SK-N-SH treated with all-trans-retinoic acid at 6 μM for 48 hours (cell line): ENCODE data around the gene APH1A.
"Not testable (repeated sequence)": the region's sequence is repeated elsewhere in the genome, so short reads cannot be mapped to it uniquely, and the experiment has no call there.

Experiments
- ATAC-seq: fragments of 200-7000 bp; cut with Tn5 transposase; 3 replicates; pipeline ENCODE4 v1.9.1; 2020; ENCODE audit warnings: mild to moderate bottlenecking, moderate library complexity
- ARNTL ChIP-seq: fragments of 450-650 bp; formaldehyde crosslinking; IDR thresholded peaks from 2 replicates; pipeline ENCODE4 v1.5.0; 2020; ENCODE audit warnings: low read depth, mild to moderate bottlenecking, moderate library complexity, borderline replicate concordance
- BACH2 ChIP-seq: fragments of 250-450 bp; sonication (Bioruptor Pico); IDR thresholded peaks from 2 replicates; pipeline ENCODE4 v1.9.0; 2021; ENCODE audit warnings: mild to moderate bottlenecking, borderline replicate concordance
- CREB5 ChIP-seq: fragments of 250-450 bp; sonication (Bioruptor Pico); IDR thresholded peaks from 2 replicates; pipeline ENCODE4 v1.5.1; 2020; ENCODE audit warnings: low read depth, mild to moderate bottlenecking, moderate library complexity
- CSDC2 ChIP-seq: fragments of 250-450 bp; sonication (Bioruptor Pico); IDR thresholded peaks from 2 replicates; pipeline ENCODE4 v1.5.0; 2020; ENCODE audit warnings: mild to moderate bottlenecking, moderate library complexity
- CSRNP3 ChIP-seq: fragments of 250-450 bp; sonication (Bioruptor Pico); IDR thresholded peaks from 2 replicates; pipeline ENCODE4 v1.5.1; 2021; ENCODE audit warnings: mild to moderate bottlenecking, moderate library complexity
- ESRRG ChIP-seq: fragments of 250-450 bp; sonication (Bioruptor Pico); IDR thresholded peaks from 2 replicates; pipeline ENCODE4 v1.6.1; 2021; ENCODE audit warnings: mild to moderate bottlenecking
- GLIS3 ChIP-seq: fragments of 250-450 bp; sonication (Bioruptor Pico); IDR thresholded peaks from 2 replicates; pipeline ENCODE4 v1.5.0; 2020; ENCODE audit warnings: mild to moderate bottlenecking, moderate library complexity
- ISL1 ChIP-seq: fragments of 250-450 bp; sonication (Bioruptor Pico); IDR thresholded peaks from 2 replicates; pipeline ENCODE4 v2.1.2; 2022; ENCODE audit warnings: mild to moderate bottlenecking, moderate library complexity
- OSR1 ChIP-seq: fragments of 250-450 bp; sonication (Bioruptor Pico); IDR thresholded peaks from 2 replicates; pipeline ENCODE4 v1.8.0; 2022; ENCODE audit warnings: moderate library complexity, mild to moderate bottlenecking, inconsistent platforms
- PATZ1 ChIP-seq: fragments of 250-450 bp; sonication (Bioruptor Pico); IDR thresholded peaks from 2 replicates; pipeline ENCODE4 v1.8.0; 2020; ENCODE audit warnings: mild to moderate bottlenecking, moderate library complexity, borderline replicate concordance
- POU6F1 ChIP-seq: fragments of 250-450 bp; sonication (Bioruptor Pico); IDR thresholded peaks from 2 replicates; pipeline ENCODE4 v1.8.0; 2021; ENCODE audit warnings: low read depth, mild to moderate bottlenecking, moderate library complexity, borderline replicate concordance
- PPARA ChIP-seq: fragments of 250-450 bp; sonication (Bioruptor Pico); IDR thresholded peaks from 2 replicates; pipeline ENCODE4 v1.5.0; 2020; ENCODE audit warnings: mild to moderate bottlenecking, borderline replicate concordance
- RARB ChIP-seq: fragments of 250-450 bp; sonication (Bioruptor Pico); IDR thresholded peaks from 2 replicates; pipeline ENCODE4 v1.8.0; 2021; ENCODE audit warnings: mild to moderate bottlenecking, moderate library complexity
- SNAI2 ChIP-seq: fragments of 250-450 bp; sonication (Bioruptor Pico); IDR thresholded peaks from 2 replicates; pipeline ENCODE4 v1.5.0; 2020; ENCODE audit warnings: mild to moderate bottlenecking, moderate library complexity
- TCF4 ChIP-seq: fragments of 250-450 bp; sonication (Bioruptor Pico); IDR thresholded peaks from 2 replicates; pipeline ENCODE4 v1.8.0; 2021; ENCODE audit warnings: mild to moderate bottlenecking, moderate library complexity, borderline replicate concordance
- TOX ChIP-seq: fragments of 250-450 bp; sonication (Bioruptor Pico); IDR thresholded peaks from 2 replicates; pipeline ENCODE4 v1.8.0; 2021; ENCODE audit warnings: mild to moderate bottlenecking, moderate library complexity, borderline replicate concordance
- ZC3H10 ChIP-seq: fragments of 250-450 bp; sonication (Bioruptor Pico); IDR thresholded peaks from 2 replicates; pipeline ENCODE4 v1.5.1; 2021; ENCODE audit warnings: mild to moderate bottlenecking, moderate library complexity
- ZFP3 ChIP-seq: fragments of 250-450 bp; sonication (Bioruptor Pico); IDR thresholded peaks from 2 replicates; pipeline ENCODE4 v1.5.0; 2020; ENCODE audit warnings: mild to moderate bottlenecking, moderate library complexity
- ZFP30 ChIP-seq: fragments of 450-650 bp; formaldehyde crosslinking; IDR thresholded peaks from 2 replicates; pipeline ENCODE4 v1.5.0; 2022; ENCODE audit warnings: mild to moderate bottlenecking, moderate library complexity
- ZNF565 ChIP-seq: fragments of 450-650 bp; formaldehyde crosslinking; conservative IDR thresholded peaks from 2 replicates; pipeline ENCODE4 v1.5.0; 2020; ENCODE audit warnings: low read depth, mild to moderate bottlenecking, moderate library complexity
- ZNF70 ChIP-seq: fragments of 450-650 bp; formaldehyde crosslinking; IDR thresholded peaks from 2 replicates; pipeline ENCODE4 v1.5.0; 2020; ENCODE audit warnings: mild to moderate bottlenecking, moderate library complexity
- ZNF8 ChIP-seq: fragments of 450-650 bp; formaldehyde crosslinking; IDR thresholded peaks from 2 replicates; pipeline ENCODE4 v1.5.0; 2020; ENCODE audit warnings: mild to moderate bottlenecking, moderate library complexity

APH1A gene

GRCh38 chr1:150237746-150238145 is 31.1 kb downstream of the APH1A start:
- ATAC-seq: no peak
- no peak for TF ChIP-seq GLIS3 (CRISPR knock-in tag)
- no peak for TF ChIP-seq ARNTL (CRISPR knock-in tag)
- TF ChIP-seq PPARA (CRISPR knock-in tag): no peak
- TF ChIP-seq CSRNP3 (CRISPR knock-in tag): no peak
- TF ChIP-seq TOX (CRISPR knock-in tag): no peak
- no peak for TF ChIP-seq ESRRG (CRISPR knock-in tag)
- no peak for TF ChIP-seq CSDC2
- TF ChIP-seq ZNF8 (CRISPR knock-in tag): no peak

- ATAC-seq: not testable (repeated sequence)
Measured at GRCh38 chr1:150237176-150237575, 31.6 kb downstream of the APH1A start.

- no peak for ATAC-seq
- TF ChIP-seq PATZ1 (CRISPR knock-in tag): no peak
- TF ChIP-seq GLIS3 (CRISPR knock-in tag): no peak
- no peak for TF ChIP-seq CSRNP3 (CRISPR knock-in tag)
- TF ChIP-seq BACH2: no peak
- TF ChIP-seq SNAI2 (CRISPR knock-in tag): no peak
- no peak for TF ChIP-seq ISL1
- no peak for TF ChIP-seq RARB (CRISPR knock-in tag)
- TF ChIP-seq OSR1 (CRISPR knock-in tag): no peak
- no peak for TF ChIP-seq ZFP3 (CRISPR knock-in tag)
- TF ChIP-seq PPARA (CRISPR knock-in tag): no peak
- TF ChIP-seq TCF4 (CRISPR knock-in tag): no peak
- no peak for TF ChIP-seq ZNF8 (CRISPR knock-in tag)
Measured at GRCh38 chr1:150236614-150237100, 32.2 kb downstream of the APH1A start.

- TF ChIP-seq CREB5 (CRISPR knock-in tag) (no peak), BACH2 (no peak), CSDC2 (no peak), ZNF70 (CRISPR knock-in tag) (no peak), GLIS3 (CRISPR knock-in tag) (no peak), OSR1 (CRISPR knock-in tag) (no peak), POU6F1 (CRISPR knock-in tag) (no peak), PPARA (CRISPR knock-in tag) (no peak), SNAI2 (CRISPR knock-in tag) (no peak), ISL1 (no peak), PATZ1 (CRISPR knock-in tag) (no peak; the same call in 1 of the 2 replicates), ZFP3 (CRISPR knock-in tag) (no peak), CSRNP3 (CRISPR knock-in tag) (no peak), TCF4 (CRISPR knock-in tag) (no peak), ZC3H10 (CRISPR knock-in tag) (no peak), ZFP30 (CRISPR knock-in tag) (no peak), ZNF565 (CRISPR knock-in tag) (no peak)
- peak; percentile 89 for ATAC-seq
Measured at GRCh38 chr1:150235852-150236613, 32.8 kb downstream of the APH1A start, which contains the start of gene ANP32E. TSS of gene ANP32E (minus strand) at chr1:150236112. CDS start at chr1:150235786, 326 bp downstream.
